Testis (tissue), 3 donors: ENCODE results near the gene RFT1. TPM values are rescaled to one million over a fixed set of nuclear protein-coding genes. Genes with fewer than 3 reads are reported as not detected.

Source experiments
- DNase-seq: peaks from one replicate; pipeline ENCODE4 v3.0.0-alpha.2; 2019
- H3K27ac ChIP-seq, 2 donors: fragments of 200-600 bp; sonication (generic); one replicate each; pipeline ENCODE4 v1.5.1; 2019
- H3K27me3 ChIP-seq: fragments of 200-600 bp; sonication (generic); one replicate; pipeline ENCODE4 v1.5.1; 2019
- H3K36me3 ChIP-seq: fragments of 200-600 bp; sonication (generic); one replicate; pipeline ENCODE4 v1.5.1; 2017; ENCODE audit warnings: low read depth; ENCODE audit errors: missing control alignments
- H3K4me1 ChIP-seq: fragments of 200-600 bp; sonication (generic); one replicate; pipeline ENCODE4 v1.5.1; 2019
- H3K4me3 ChIP-seq, 2 donors: fragments of 200-600 bp; sonication (generic); one replicate each; pipeline ENCODE4 v1.5.1; 2017 to 2019
- H3K9me3 ChIP-seq: fragments of 200-600 bp; sonication (generic); one replicate; pipeline ENCODE4 v1.5.1; 2017
- CTCF ChIP-seq, 3 experiments: fragments of 450-650 bp in 2 of 3; fragments of 200-600 bp in 1 of 3; sonication (generic) in 1 of 3; IDR thresholded peaks; one replicate each; pipeline ENCODE4 v1.5.1; 2016 to 2019; ENCODE audit warnings: antibody characterized with exemption in 3 of 3, mild to moderate bottlenecking in 2 of 3, moderate library complexity in 1 of 3
- POLR2A ChIP-seq: fragments of 450-650 bp; IDR thresholded peaks from one replicate; pipeline ENCODE4 v1.6.1; 2017; ENCODE audit warnings: antibody characterized with exemption, mild to moderate bottlenecking, moderate library complexity
- WGBS, 2 donors: methylation state at CpG; one replicate each; pipeline ENCODE4 v1.1.5; 2018; 5-methylcytosine and 5-hydroxymethylcytosine counted together
- intact Hi-C: fragments of 100-400 bp; cut with DNase I; formaldehyde crosslinking; loops from one replicate; pipeline ENCODE4 v1.15.1; 2023; ENCODE audit warnings: low total_unique reads
- polyA plus RNA-seq: library from polyadenylated mRNA; stranded (reverse); fragments of 350-450 nt; fragmentation: Illumina TruSeq; extraction: RNeasy Lipid Tissue Mini Kit (QIAGEN cat#74804); gene quantifications from one replicate; pipeline ENCODE4 v1.2.3, GENCODE V29; 2014; ENCODE audit warnings: low read depth, low replicate concordance; ENCODE audit not compliant: insufficient read depth
- total RNA-seq, 2 donors: library from RNA; depleted of rRNA; stranded (reverse); fragments of >200 nt; gene quantifications; one replicate each; pipeline ENCODE4 v1.2.3, GENCODE V29; 2016

RFT1 gene
- total and polyA plus RNA-seq, 3 donors from 2014 or later = 27.2 to 36.8 (median 33.9) TPM

DNA sequence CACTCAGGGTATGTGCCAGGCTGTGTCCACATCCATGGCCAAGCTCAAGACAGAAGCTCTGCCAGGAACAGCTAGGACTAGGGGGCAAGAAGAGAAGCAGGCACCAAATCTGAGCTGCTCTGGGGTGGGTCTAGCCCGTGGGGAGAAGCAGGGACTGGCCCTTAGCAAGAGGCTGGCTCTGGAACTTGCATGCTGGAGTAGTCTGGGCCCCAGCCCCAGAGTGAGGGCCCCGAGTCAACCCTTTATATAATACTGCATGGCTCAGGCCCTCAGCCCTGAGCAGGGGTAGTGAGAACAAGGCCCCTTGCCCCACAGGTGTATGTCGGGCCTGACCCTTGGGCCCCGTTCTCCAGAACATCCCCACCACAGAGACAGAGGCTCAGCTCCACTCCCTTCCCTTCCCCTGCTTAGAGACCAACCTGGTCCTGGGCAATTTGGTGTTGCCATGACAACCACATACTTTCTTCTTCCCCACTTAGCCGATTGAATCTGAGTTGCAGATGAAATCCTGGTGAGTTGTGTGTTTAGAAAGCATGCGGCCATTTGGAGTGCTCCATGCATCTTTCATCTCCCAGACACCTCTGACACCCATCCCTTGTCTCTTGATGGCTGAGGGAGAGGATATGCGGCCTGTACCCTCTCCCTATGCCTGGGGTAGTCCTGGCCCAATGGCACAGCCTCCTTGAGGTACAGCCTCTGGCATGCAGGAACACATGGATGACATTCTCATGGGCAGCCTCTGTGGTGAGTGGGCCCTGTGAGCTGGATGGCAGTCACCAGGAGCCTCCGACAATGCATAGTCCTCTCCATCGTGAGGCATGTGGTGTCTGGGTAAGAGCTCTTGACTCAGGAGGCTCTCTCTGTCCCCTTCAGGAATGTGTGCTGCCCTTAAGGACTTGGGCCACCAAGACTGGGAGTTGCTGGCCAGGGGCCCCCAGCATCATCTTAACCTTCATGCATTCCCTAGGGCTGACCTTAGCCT lies 55.2 kb downstream of the RFT1 start:
- no peak for DNase-seq
- H3K9me3 ChIP-seq = no peaks in the 10 kb centered on the region
- no peak overlapping the region for H3K4me3 ChIP-seq
- intact Hi-C loops = no loop called here
- peaks cover 12% of the 10 kb centered on the region for H3K4me1 ChIP-seq
- no peaks in the 10 kb centered on the region for H3K27me3 ChIP-seq
- no peak for TF ChIP-seq CTCF (IDR thresholded peaks at IDR 0.05)
- TF ChIP-seq POLR2A = no peak
- no peak overlapping the region for H3K27ac ChIP-seq
- no peaks in the 10 kb centered on the region for H3K36me3 ChIP-seq
- 68 to 76% methylated on average over 6 to 9 of the region's 9 CpGs for WGBS, 2 donors

- H3K27ac ChIP-seq = no peak overlapping the region
- no peak overlapping the region for H3K4me3 ChIP-seq
- H3K36me3 ChIP-seq = no peaks in the 10 kb centered on the region
- DNase-seq = no peak
- intact Hi-C loops = no loop called here
- no peak for TF ChIP-seq POLR2A
- TF ChIP-seq CTCF (IDR thresholded peaks at IDR 0.05) = no peak
- H3K9me3 ChIP-seq = no peaks in the 10 kb centered on the region
- H3K27me3 ChIP-seq = no peaks in the 10 kb centered on the region
- peaks cover 12% of the 10 kb centered on the region for H3K4me1 ChIP-seq
- WGBS, 2 donors = 83 to 88% methylated on average over 1 of the region's 1 CpG
Observed at GRCh38 chr3:53074366-53074696, 55.9 kb downstream of the RFT1 start.

- Histone ChIP-seq H3K27me3 (no peaks in the 10 kb centered on the region), H3K4me3 (peak overlapping the region in 1 of 2 donors; percentile 72), H3K27ac (no peak overlapping the region), H3K4me1 (peaks cover 12% of the 10 kb centered on the region), H3K36me3 (no peaks in the 10 kb centered on the region), H3K9me3 (no peaks in the 10 kb centered on the region)
- DNase-seq = no peak
- 47 to 63% methylated on average over 10 to 17 of the region's 17 CpGs for WGBS, 2 donors
- TF ChIP-seq POLR2A (no peak), CTCF (IDR thresholded peaks at IDR 0.05) (no peak)
- intact Hi-C loops = no loop called here
Observed at GRCh38 chr3:53073553-53074365, 56.5 kb downstream of the RFT1 start.

GRCh38 chr3:53072653-53073552 lies 57.3 kb downstream of the RFT1 start:
- peak; percentile 86 for DNase-seq
- peak overlapping the region in 1 of 2 donors; percentile 18 for H3K27ac ChIP-seq
- H3K36me3 ChIP-seq = no peaks in the 10 kb centered on the region
- H3K27me3 ChIP-seq = no peaks in the 10 kb centered on the region
- peak overlapping the region; percentile 56 to 72 for H3K4me3 ChIP-seq
- no peaks in the 10 kb centered on the region for H3K9me3 ChIP-seq
- H3K4me1 ChIP-seq = peaks cover 12% of the 10 kb centered on the region
- intact Hi-C loops = no loop called here
- WGBS, 2 donors = 1 to 4% methylated on average over 12 to 26 of the region's 32 CpGs
- no peak for TF ChIP-seq POLR2A
- peak; percentile 81 to 88 (median 83) for TF ChIP-seq CTCF (IDR thresholded peaks at IDR 0.05)
